ENCODE measurements around the gene UIMC1.

DNA sequence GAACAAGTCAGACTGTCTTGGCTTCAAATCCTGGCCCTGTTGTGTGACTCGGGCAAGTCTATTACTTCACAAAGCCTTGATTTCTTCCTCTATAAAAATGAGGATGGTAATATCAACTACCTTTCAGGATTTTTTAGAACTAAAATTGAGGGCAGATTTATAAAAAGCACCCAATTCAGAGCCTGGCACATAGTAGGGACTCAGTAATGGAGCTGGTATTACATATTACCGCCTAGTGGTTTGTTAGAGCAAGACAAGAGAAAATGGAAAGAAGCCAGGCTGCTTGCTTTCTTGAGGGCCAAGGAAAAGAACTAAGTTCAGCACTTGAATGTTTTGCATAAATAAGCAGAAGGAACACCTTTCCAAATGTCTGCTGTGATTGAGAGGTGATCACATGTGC lies 35.4 kb upstream of the UIMC1 start:
- no peak for TF ChIP-seq CTCF (conservative IDR thresholded peaks at IDR 0.05)
- no peak for TF ChIP-seq ZFX (IDR thresholded peaks at IDR 0.05)
